HG02571 (cell line): ENCODE results near the gene HOMER2.
A peak's percentile ranks its signal among the peaks of the same experiment; 100 is the strongest.
"Not testable (repeated sequence)": the region's sequence is repeated elsewhere in the genome, so short reads cannot be mapped to it uniquely, and the experiment has no call there.

Experiments used
- ATAC-seq: cut with Tn5 transposase; IDR thresholded peaks from one replicate; pipeline ENCODE4 v1.9.1; 2021; ENCODE audit warnings: mild to moderate bottlenecking, moderate library complexity; ENCODE audit not compliant: unreplicated experiment

HOMER2 gene

GRCh38 chr15:82966671-82967071, 14.2 kb upstream of the HOMER2 start:
- peak; percentile 56 for ATAC-seq

GRCh38 chr15:82964890-82965289, 12.4 kb upstream of the HOMER2 start:
- ATAC-seq, result no peak

- ATAC-seq, result no peak
These were observed 11.2 kb upstream of the HOMER2 start for GRCh38 chr15:82963471-82964341.

DNA sequence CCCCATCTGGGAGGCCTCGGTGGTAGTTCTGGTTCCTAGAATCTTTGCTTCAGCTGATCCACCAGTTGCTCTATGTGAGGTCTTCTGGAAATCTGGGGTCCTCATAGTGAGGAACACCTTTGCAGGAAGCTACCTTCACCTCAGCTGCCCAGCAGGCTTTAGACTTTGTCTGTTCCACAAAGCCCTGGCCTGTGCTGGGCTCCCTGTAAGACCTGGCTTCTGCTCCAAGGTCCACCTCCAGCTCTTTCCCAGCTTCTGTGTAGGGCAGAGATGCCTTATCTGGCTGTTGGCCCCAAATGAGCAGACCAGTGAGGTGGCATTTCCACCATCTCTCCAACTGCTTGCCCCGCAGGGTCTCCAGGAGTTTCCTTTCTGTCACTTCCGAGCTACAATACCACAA, 8.2 kb upstream of the HOMER2 start:
- no peak for ATAC-seq

GRCh38 chr15:82959423-82959822, 6.9 kb upstream of the HOMER2 start:
- ATAC-seq, result no peak

DNA sequence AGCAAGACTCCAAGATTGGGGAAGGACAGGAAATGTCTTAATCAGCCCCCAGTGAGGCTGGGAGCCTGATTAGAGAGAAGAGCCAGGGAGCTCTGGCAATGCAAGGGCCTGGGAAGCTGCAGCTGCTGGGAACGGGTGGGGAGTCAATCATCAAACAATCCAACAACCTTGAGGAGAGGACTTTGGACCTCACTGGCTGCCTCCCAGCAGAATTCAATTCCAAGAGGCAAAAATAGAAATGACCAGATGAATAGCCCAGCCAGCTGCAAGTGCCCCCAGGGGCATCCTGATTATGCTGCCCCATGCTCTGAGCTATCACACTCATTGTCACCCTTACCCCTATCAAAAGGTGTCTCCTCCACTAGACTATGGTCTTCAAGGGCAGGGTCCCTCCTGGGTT, 6.1 kb upstream of the HOMER2 start:
- no peak for ATAC-seq

DNA sequence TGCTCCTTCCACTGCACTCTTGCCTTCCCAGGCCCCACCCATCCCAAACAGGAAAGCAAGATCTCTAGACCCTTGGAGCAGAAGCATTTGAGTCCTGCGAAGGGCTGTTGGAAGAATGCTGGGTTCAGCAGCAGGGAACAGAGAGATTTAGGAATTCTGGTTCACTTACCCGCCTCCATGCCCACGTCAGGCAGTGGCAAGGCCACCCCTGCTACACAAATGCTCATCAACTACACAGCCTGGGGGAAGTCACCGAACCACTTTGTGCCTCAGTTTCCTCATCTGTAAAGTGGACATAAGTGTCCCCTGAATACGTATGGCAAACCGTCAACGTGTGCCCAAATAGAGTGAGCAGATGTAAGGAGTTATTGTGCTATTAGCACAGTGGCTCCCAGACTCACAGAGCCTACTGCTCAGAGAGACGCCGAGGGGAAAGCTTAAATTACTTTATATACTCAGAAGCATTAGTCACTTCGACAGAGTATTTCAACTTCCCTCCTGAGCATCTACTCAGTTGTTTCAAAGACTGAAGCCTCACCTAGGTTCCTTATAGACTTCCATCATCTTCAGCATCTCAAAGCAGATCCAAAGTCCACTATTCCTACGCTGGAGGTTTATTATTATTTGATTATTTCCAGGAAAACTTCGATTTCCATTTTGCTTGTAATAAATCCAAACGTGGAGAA, 905 bp downstream of the HOMER2 start:
- ATAC-seq, result no peak

- ATAC-seq, result peak; percentile 42
These were observed 1.7 kb downstream of the HOMER2 start for GRCh38 chr15:82950746-82951370.

- no peak for ATAC-seq
These were observed 2.2 kb downstream of the HOMER2 start for GRCh38 chr15:82950295-82950694.

- ATAC-seq, result no peak
These were observed 6.3 kb downstream of the HOMER2 start for GRCh38 chr15:82946155-82946701.

GRCh38 chr15:82945326-82945725, 7.2 kb downstream of the HOMER2 start:
- no peak for ATAC-seq

DNA sequence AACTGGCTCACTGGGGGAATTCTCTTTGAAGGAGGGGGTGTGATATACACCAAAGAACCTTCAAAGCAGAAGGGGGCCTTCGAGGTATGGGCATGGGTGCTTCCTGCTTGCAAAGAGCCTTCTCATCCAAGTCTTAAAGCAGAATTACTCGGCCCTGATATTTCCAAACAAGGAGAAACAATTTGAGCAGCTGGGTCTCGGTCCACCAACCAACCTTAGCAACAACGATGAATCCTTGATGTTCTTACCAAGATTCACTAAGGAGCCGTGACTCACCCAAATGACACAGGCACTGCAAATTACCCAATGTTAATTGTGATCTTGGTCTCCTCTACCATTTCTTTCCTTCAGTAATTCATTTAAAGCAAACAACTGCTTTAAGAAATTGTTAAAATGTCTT, 7.7 kb downstream of the HOMER2 start:
- no peak for ATAC-seq

DNA sequence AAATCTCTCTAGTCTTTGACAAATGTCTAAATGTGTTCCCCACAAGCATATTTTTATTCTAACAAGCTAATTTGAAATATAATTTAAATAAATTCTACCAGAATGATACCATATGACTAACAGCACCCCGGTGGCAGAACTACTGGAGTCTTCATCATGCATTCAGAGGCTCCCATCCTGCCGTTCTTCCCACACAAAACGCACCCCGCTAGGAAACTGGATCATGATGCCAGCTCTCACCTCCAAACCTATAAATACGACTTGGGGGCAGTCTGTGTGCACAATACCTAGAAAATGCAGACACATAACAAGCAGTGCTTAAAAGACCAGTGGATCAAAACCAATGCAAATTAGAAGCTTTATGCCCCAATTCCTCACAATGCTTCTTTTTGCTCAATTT, 8.5 kb downstream of the HOMER2 start:
- no peak for ATAC-seq

GRCh38 chr15:82943176-82943575, 9.3 kb downstream of the HOMER2 start:
- no peak for ATAC-seq

DNA sequence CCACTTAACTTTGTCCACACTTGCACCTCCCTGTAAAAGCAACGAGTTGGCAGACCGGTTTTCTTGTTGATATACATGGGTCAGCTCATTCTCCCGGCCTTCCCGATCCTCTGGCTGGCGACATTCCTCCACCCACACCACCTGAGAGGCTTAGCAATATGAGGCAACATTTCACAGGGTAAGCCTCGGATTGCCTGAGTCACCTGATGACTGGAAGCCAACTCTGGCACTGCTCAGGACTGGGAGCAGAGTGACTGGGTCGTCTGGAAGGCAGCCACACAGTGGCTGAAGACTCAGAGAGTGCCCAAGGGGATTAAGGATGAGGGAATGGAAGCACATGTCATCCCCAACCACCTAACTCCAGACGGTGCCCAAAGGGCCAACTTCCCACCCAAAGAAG, 9.8 kb downstream of the HOMER2 start:
- no peak for ATAC-seq

DNA sequence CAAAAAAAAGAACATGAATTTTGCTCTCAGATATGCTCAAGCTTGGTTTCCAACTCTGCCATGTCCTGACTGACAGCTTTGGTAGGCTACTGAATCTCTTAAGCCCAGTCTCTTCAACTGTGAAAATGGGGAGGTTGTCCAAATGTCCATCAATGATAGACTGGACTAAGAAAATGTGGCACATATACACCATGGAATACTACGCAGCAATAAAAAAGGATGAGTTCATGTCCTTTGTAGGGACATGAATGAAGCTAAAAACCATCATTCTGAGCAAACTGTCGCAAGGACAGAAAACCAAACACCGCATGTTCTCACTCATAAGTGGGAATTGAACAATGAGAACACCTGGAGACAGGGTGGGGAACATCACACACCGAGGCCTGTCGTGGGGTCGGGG, 12.8 kb downstream of the HOMER2 start:
- not testable (repeated sequence) for ATAC-seq

DNA sequence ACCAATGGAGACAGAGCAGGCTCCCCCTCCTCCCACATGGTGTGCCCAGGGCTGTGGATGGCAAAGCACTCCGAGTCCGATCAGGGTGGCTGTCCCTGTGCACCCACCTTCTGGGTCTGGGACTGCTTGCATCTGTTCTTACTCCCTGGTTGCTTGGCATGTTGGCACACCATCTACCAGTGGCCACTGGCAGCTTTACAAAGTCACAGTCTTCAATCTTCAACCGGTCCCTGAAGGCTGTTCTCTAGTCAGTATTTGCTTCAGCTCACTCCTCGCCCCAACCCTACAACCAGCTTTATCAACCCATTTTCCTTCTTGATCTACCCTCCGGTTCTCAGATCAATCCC, 14.8 kb downstream of the HOMER2 start:
- ATAC-seq, result no peak

DNA sequence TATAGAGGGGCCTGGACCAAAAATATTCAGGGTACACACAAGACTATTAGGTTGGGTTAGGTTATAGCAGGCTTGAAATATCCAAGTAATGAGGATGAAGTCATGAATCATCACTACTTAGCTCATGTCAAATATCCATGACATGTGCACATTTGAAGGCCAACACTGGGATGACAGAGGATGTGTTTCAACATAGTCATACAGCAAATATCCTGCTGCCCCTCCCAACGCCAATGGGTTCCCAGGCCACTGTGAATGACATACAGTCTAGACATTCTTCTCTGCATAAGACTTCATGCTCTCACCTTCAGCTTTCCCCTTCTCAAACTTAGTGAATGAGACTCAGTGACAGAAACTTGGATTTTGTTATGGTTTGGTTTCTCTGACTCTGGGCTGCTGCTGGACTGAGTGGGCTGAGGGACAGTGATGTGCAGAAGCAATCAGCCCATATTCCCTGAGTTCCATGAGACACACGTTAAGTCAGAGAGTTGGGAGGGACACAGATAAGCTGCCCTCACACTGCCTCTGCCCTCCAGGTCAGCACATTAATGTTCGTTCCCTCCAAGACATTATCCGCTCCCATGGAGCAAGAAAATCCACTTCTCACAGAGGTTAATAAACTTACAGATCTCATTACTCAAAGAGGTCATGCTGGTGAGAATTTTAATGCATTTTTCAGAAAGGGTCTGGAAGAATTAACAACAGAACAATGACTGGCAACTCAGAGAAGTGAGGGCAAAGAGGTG, 15.4 kb downstream of the HOMER2 start:
- ATAC-seq, result no peak

DNA sequence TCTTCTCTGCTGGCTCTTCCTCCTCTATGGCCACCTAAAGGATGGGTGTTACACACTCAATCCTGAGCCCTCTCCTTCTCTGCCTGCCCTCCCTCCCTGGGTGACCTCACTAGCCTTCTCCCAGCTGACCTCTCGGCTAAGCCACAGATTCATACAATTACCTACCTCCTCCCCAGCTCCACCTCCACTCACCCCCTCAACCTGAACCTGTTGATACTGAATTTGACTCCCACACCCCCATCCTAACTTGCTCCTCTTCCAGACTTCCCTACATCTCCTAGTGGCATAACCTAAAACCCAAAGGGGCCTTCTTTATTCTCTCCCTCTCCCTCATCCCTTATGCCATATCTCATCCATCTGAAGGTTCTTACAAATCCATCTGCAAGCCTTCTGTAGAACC, 17.1 kb downstream of the HOMER2 start:
- ATAC-seq, result no peak

- no peak for ATAC-seq
These were observed 18.2 kb downstream of the HOMER2 start for GRCh38 chr15:82934100-82934880.
